Measurements from ENCODE around the gene MTMR1. TPM values are rescaled to one million over a fixed set of nuclear protein-coding genes. Genes with fewer than 3 reads are reported as not detected.

Gene MTMR1
- polyA plus RNA-seq, 1 donor from 2014 or later = 34.7 TPM

- no peaks in the 10 kb centered on the region for H4K20me1 ChIP-seq (ENCODE audit: insufficient read depth)
- TF ChIP-seq MXI1 (conservative IDR thresholded peaks at IDR 0.05; ENCODE audit: poor library complexity, severe bottlenecking) = no peak
- TF ChIP-seq TAF1 (IDR thresholded peaks at IDR 0.05; ENCODE audit: low read depth) = no peak
- no peak for TF ChIP-seq REST (IDR thresholded peaks at IDR 0.05; ENCODE audit: borderline replicate concordance)
- TF ChIP-seq CTCF (IDR thresholded peaks at IDR 0.05; ENCODE audit: poor library complexity, severe bottlenecking) = no peak
- no peak for TF ChIP-seq POLR2AphosphoS5 (IDR thresholded peaks at IDR 0.05)
- TF ChIP-seq SMC3 (conservative IDR thresholded peaks at IDR 0.05; ENCODE audit: poor library complexity) = no peak
- TF ChIP-seq EP300 (conservative IDR thresholded peaks at IDR 0.05; ENCODE audit: poor library complexity, severe bottlenecking) = no peak
- TF ChIP-seq EZH2 (IDR thresholded peaks at IDR 0.05; ENCODE audit: borderline replicate concordance, insufficient read depth, low read length, poor library complexity, severe bottlenecking) = no peak
- TF ChIP-seq RAD21 (conservative IDR thresholded peaks at IDR 0.05) = no peak
- H3K4me3 ChIP-seq (ENCODE audit: low read length) = no peak overlapping the region
- no peak overlapping the region for H3K4me2 ChIP-seq (ENCODE audit: low read length)
- H2AFZ ChIP-seq (ENCODE audit: low read depth, low read length) = no peak overlapping the region
- no peaks in the 10 kb centered on the region for H3K36me3 ChIP-seq (ENCODE audit: insufficient read depth, low read length)
- no peak overlapping the region for H3K27ac ChIP-seq (ENCODE audit: low read length)
- no peaks in the 10 kb centered on the region for H3K9me2 ChIP-seq (ENCODE audit: insufficient read depth, low read length)
- no peaks in the 10 kb centered on the region for H3K27me3 ChIP-seq (ENCODE audit: insufficient read depth, low read depth, low read length)
- H3F3A ChIP-seq (ENCODE audit: insufficient read depth, low read length, poor library complexity, severe bottlenecking) = no peaks in the 10 kb centered on the region
- no peaks in the 10 kb centered on the region for H3K9me3 ChIP-seq (ENCODE audit: low read length)
- no peak overlapping the region for H3K9ac ChIP-seq (ENCODE audit: low read length)
- H3K79me2 ChIP-seq (replicated peaks; ENCODE audit: insufficient read depth, low read length) = no peaks in the 10 kb centered on the region
Observed at GRCh38 chrX:150704030-150704613, 10.9 kb downstream of the MTMR1 start.

GRCh38 chrX:150712619-150713018, 19.4 kb downstream of the MTMR1 start:
- Histone ChIP-seq H3F3A (ENCODE audit: insufficient read depth, low read length, poor library complexity, severe bottlenecking) (no peaks in the 10 kb centered on the region), H3K9me2 (ENCODE audit: insufficient read depth, low read length) (no peaks in the 10 kb centered on the region)
- TF ChIP-seq POLR2AphosphoS5 (IDR thresholded peaks at IDR 0.05) (no peak), RAD21 (conservative IDR thresholded peaks at IDR 0.05) (no peak), TAF1 (IDR thresholded peaks at IDR 0.05; ENCODE audit: low read depth) (no peak), MXI1 (conservative IDR thresholded peaks at IDR 0.05; ENCODE audit: poor library complexity, severe bottlenecking) (no peak), EZH2 (IDR thresholded peaks at IDR 0.05; ENCODE audit: borderline replicate concordance, insufficient read depth, low read length, poor library complexity, severe bottlenecking) (no peak), CTCF (IDR thresholded peaks at IDR 0.05; ENCODE audit: poor library complexity, severe bottlenecking) (no peak), EP300 (conservative IDR thresholded peaks at IDR 0.05; ENCODE audit: poor library complexity, severe bottlenecking) (no peak)

More at GRCh38 chrX:150712619-150713018, 19.4 kb downstream of the MTMR1 start:
- Histone ChIP-seq H3K79me2 (replicated peaks; ENCODE audit: insufficient read depth, low read length) (no peaks in the 10 kb centered on the region), H3K27me3 (ENCODE audit: insufficient read depth, low read depth, low read length) (no peaks in the 10 kb centered on the region), H3K27ac (ENCODE audit: low read length) (no peak overlapping the region), H3K36me3 (ENCODE audit: insufficient read depth, low read length) (no peaks in the 10 kb centered on the region), H3K4me3 (ENCODE audit: low read length) (no peak overlapping the region), H2AFZ (ENCODE audit: low read depth, low read length) (no peak overlapping the region), H4K20me1 (ENCODE audit: insufficient read depth) (no peaks in the 10 kb centered on the region), H3K4me2 (ENCODE audit: low read length) (no peak overlapping the region), H3K9ac (ENCODE audit: low read length) (no peak overlapping the region), H3K9me3 (ENCODE audit: low read length) (no peaks in the 10 kb centered on the region)

Measured in neural cell (in vitro differentiated cells).